Mucosa of gallbladder (tissue), 1 donor: ENCODE results near the gene SFRP5. TPM values are rescaled to one million over a fixed set of nuclear protein-coding genes. Genes with fewer than 3 reads are reported as not detected.

Experiments used
- DNase-seq: peaks from one replicate; pipeline ENCODE4 v3.0.0-alpha.2; 2020; ENCODE audit warnings: low spot score
- total RNA-seq: library from RNA; stranded (reverse); gene quantifications from one replicate; pipeline ENCODE4 v1.2.1, GENCODE V29; 2021
- donor health status: DM: no; HTN: no; CAD: no.

SFRP5 gene
- total RNA-seq, 1 donor from 2014 or later, result 584 TPM

DNA sequence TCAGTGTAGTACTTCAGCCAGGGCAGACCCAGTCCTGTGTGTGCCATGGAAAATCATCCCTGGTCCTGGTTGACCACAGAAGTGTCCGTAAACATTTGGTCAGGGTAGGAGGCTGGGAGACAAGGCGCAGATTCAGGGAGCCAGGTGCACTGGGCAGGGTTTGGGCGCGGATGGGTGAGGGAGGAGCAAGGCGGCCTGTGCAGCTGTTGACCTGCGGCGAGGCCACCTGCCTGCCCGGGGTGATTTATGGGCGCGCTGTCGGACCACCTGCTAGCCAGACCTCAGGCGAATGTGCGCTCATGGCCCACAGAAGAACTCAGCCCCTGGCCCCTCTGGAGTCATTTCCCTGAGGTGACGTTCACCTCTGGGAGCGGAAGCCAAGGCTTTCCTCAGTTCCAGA lies 6.6 kb downstream of the SFRP5 start:
- no peak for DNase-seq

DNA sequence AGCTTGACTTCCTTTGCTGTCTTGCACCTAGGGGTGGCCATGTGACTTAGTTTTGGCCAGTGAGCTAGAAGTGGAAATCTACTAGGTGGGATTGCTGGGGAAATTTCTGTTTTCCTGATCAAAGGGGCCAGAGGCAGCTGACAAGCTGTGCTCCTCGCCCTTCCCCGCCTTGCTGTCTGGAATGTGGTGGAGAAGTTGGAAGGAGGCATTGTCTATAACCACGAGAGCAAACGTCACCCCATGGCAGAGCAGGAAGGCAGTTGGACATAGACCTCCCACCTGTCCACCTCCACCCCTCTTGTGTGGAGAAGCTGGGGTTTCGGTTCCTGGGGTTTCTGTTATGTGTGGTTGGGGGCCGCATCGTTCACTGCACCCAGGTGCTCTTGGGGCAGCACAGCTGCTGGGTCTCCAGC lies 7.3 kb downstream of the SFRP5 start:
- no peak for DNase-seq

DNA sequence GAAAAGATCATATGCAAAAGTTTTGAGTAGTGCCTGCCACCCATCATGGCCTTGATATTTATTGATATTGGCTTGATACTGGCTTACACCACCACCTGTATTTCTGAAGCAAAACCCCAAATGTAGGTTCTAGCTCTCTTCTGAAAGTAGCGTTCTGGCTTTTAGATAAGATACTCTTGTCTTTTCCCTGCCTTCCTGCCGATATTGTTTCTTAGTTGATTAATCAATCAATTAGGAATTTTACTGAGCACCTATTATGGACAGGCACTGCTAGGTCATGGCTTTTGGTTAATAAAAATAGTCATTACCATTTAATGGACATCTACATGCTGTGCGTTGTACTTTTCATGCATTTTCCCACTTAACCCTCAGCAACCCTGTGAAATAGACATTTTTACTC lies 7.9 kb downstream of the SFRP5 start:
- no peak for DNase-seq

DNA sequence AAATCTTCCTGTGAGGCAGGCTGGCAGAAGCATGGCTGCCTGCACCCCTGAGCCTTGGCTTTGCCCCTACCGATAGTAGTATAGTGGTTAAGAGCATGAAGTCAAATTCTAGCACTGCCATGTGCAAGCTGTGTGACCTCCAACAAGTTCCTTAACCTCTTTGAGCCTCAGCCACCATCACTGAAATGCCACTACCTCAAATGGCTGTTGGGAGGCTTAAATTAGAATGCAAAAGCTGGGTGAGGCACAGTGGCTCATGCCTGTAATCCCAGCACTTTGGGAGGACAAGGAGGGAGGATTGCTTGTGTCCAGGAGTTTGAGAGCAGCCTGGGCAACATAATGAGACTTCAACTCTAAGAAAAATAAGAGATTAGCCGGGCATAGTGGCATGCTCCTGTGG lies 8.4 kb downstream of the SFRP5 start:
- no peak for DNase-seq

DNA sequence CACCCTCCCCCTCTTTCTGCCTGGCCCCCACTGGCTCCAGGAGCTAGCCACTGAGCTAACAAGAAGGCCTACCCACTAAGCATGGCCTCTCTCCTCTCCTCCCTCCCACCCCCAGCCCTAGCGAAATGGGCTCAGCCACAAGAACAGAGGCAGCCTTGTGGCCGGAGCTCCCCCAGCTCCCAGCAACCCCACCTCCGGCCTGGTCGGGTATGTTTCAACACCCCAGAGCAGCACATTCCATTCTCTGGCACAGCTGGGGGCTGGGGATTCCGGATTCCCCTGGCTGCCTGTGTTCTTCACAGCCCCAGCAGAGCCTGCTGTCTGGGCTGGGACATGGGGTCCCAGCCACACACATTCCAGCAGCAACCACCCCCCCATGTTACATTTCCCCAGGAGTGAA lies 9.0 kb downstream of the SFRP5 start:
- DNase-seq, result peak; percentile 37

DNA sequence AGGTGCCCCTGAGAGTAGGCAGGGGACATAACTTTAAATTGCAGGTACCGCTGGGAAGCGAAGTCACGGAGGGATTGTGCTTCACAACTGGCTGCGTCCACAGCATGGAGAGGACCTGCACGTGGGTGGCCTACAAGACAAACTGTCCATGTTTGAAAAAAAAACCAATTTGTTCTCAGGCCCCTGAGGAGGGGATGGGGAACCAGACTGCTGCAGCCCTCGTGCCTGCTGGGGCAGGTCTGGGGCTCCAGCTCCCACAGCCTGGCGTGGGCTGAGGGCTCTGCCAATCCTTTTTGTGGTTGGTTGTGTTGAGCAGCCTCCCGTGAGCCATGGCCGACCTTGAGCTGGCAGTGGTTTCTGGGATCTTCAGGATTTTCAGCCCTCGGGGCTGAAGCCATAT lies 9.7 kb downstream of the SFRP5 start:
- DNase-seq, result no peak

DNA sequence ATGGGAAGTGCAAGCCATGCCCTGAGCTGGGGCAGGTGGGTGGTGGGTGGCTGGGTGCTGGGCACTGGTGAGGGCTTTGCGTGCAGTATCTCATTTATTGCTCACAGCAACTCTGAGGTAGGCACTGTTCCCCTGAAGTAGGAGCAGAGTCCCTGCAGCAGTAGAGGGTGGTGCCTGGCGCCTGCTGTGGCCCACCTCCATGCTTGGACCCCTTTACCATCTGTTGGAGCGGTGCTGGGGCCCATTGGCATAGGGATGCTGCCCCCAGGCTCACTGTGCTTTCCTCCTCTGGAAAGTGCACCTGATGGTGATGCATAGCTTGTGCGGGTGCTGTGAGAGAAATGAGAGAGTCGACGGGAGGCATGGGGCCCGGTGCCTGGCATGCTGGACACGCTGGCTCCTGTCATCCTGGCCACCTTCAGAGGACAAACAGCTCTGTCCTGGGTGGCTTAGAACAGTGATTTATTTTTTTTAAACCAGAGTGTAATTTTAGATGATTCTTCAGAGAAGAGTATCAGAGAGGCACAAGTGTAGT lies 10.4 kb downstream of the SFRP5 start:
- no peak for DNase-seq

DNA sequence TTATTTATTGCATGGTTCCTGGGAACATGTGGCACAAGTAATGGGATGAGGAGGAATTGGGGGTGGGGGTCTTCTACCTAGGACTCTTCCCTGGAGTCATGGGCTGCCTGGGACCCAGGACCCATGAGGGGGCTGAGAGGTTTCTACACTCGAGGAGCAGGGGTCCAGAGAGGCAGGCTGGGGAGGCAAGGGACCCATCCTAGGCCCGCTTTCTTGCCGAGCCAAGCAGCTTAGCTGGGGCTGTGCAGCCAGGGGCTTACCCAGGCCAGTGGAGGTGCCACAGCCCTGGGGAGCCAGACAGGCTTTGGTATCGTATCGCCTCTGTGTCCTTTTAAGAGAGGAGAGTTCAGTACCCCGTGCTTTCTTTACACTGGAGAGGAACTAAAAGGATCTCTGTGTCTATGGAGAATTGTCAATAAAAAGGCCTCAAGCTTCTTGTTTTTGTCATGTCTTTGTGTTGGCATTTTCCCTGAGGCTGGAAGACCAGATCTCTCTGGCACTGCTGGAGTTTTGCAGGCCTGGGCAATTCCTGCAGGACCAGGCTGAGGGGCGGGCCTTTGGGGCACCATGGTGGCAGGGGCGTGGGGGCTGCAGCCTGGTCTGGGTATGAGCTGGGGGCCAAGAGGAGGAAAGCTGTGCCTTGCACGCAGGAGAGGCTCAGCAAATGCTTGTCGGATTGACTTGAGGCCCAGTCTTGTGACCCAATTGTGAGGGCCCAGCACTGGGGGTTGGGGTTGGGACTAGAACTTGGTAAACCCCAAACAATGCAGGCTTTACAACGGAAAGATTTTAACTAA lies 11.1 kb downstream of the SFRP5 start:
- no peak for DNase-seq

DNA sequence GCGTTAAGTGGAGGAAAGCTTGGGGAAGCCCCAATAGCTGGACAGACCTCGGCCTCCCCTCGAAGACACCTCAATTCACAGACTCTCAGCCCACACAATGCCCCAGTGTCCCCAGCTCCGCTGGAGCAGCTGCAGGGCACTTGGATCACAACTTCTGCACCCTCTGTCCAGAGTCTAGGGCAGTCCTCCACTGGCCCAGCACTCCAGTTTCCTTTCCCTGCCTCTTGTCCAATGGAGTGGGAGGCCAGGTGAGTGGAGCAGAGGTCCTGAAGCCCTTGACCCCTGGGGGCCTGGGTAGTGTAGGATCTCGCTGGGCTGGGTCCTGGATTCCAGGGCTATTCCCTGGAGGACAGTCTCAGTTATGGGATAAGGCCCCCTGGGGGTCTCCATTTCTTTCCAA lies 11.9 kb downstream of the SFRP5 start:
- DNase-seq, result no peak

DNA sequence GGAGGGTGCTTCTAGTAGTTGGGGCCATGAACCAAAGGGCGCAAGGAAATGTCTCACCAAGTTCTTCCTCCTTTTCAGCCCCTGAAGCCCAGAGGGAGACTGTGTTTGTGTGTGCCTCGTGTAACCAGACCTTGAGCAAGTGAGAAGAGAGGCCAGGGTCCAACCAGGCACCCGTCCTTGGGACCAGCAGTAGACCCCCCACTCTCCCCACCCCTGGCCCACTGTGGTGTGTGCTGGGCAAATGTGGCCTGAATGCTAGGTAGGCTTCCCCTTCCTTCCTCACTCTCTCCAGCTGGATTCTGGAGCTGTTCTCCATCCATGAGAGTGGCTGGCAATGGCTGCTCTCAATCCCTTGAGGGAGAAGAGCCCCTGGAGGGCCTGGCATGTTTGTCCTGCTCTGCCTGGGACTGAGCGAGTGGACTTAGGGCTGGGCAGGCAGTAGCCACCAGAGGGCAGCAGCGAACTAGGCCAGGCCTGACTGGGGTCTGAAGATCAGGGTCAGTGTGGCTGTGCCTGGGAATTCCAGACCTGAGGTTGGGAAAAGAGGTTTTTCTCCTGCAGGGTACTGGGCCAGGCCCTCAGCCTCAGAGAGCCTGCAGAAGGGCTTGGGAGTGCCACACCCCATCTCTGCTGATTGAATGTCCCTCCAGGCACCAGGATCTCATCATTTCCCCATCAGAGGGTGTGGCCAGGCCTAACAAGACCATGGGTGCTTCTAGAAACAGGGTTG lies 12.5 kb downstream of the SFRP5 start:
- DNase-seq, result no peak

DNA sequence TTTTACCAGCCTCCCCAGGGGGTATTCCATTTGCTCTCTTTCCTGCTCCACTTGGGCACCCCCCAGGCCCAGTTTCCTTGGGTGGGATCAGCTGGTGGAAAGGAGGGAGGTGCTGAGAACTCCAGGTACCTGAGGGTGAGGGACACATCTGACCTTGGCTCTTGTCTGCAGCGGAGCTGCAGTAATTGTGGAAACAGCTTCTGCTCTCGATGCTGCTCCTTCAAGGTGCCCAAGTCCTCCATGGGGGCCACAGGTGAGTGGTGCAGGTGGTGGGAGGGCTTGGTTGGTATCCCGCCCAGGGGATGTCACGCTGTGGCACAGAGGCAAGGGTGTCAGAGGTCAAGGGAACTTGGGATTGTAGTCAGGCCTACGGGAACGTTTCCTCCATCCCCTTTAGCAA lies 14.3 kb downstream of the SFRP5 start:
- no peak for DNase-seq

DNA sequence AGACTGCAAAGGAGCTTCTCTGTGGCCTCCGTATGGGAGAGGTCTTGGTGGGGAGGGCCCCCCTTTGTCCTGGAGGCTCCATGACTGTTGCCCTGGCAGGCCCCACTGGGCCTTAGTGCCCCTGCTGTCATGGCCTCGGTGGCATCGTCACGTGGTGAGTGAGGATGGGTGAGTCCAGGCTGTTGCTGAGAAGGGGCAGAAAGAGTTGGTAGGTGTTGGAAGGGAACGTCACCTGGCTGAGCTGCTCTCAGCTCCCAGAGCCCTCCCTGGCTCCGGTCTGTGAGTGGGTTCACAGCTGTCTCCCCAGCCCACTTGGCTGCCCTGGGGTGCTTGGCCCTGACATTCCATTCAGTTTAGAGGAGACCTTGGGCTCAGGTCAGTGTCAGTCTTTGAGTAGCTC lies 16.1 kb downstream of the SFRP5 start:
- no peak for DNase-seq

DNA sequence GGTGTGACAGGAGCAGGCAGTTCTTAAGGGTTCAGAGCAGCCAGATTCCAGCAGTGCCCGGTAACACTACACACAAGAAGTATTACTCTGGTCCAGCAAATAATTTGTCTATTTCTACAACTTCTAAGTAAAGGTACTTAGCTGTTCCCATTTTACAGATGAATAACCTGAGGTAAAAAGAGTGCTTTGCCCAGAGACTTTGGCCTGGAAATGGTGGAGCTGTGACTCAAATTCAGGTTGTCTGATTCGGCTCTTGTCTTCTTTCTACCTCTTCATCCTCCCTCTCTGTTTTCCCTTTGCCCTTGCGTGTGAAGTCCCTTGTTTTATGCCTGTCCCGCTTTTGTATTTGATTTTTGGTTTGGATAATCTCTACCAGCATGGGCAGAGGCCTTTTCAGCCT lies 17.1 kb downstream of the SFRP5 start:
- DNase-seq, result no peak

DNA sequence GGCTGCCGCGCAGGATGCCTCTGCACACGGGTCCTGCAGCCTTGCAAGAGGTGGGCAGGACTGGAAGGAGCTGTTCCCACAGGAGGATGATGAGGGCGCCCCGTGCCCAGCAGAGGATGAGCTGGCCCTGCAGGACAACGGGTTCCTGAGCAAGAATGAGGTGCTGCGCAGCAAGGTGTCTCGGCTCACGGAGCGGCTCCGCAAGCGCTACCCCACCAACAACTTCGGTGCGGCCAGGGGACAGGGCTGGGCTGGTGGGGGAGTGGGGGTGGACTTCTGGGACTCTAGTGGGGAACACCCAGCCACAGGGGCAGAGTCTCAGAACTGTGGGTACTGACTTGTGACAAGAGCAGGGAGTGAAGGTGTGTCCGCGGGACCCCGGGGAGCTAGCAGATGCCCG lies 18.8 kb downstream of the SFRP5 start:
- no peak for DNase-seq

DNA sequence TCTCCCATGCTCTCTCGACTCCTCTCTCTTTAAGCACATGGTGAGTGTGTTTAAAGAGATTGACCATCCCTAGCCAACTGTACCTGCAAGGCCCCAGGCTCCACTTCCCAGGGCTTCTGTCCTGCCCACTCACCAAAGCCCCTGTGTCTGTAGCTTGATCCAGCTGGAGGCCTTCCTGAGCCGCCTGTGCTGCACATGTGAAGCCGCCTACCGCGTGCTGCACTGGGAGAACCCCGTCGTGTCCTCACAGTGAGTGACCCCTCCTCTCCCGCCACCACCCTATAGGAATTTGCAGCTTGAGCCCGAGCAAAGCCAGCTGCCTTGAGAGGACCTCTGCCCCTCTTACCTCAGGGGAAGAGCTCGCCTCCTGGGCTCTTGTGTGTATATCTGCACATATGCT lies 23.7 kb downstream of the SFRP5 start:
- DNase-seq, result no peak

DNA sequence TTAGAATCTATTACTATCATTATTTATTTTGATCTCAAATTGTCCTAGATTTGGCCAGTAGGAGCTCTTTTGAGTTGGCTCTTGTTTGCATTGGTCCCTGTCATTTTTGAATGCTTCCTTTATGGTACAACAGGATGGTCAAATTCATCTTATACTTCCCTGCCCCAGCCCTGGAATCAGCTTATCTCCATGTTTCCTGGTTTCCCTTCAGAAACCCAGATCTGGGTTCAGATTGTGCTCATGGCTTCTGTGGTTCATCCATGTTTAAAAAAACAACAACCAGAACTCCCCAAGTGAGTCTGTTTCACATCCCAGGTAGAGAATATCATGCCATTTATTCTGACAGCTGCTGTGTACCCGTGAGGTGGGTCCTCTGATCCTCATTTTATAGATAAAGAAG lies 24.2 kb downstream of the SFRP5 start:
- DNase-seq, result no peak

DNA sequence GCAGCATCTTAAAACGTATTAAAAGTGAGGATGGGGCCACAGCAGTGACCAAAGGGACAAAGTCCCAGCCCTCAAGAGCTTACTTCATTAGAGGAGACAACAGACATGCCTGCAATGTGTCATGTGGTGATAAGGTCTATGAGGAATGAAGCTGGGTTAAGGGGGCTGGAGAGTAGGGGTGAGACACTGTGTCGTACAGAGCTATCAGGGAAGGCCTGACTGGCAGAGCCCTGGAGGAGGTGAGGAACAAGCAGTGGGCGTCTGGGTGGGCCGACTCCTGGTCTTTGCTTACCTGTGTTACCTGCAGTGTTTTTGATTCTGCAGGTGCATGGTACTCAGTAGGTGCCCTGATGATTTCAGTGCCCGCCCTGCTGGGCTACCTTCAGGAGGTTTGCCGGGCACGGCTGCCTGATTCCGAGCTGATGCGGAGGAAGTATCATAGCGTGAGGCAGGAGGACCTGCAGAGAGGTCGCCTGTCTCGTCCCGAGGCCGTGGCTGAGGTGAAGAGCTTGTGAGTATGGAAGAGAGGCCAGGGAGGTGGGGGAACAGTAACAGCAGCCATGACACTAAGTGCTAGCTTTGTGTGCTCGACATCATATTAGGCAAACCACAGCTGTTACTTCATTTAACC lies 27.3 kb downstream of the SFRP5 start:
- no peak for DNase-seq

DNA sequence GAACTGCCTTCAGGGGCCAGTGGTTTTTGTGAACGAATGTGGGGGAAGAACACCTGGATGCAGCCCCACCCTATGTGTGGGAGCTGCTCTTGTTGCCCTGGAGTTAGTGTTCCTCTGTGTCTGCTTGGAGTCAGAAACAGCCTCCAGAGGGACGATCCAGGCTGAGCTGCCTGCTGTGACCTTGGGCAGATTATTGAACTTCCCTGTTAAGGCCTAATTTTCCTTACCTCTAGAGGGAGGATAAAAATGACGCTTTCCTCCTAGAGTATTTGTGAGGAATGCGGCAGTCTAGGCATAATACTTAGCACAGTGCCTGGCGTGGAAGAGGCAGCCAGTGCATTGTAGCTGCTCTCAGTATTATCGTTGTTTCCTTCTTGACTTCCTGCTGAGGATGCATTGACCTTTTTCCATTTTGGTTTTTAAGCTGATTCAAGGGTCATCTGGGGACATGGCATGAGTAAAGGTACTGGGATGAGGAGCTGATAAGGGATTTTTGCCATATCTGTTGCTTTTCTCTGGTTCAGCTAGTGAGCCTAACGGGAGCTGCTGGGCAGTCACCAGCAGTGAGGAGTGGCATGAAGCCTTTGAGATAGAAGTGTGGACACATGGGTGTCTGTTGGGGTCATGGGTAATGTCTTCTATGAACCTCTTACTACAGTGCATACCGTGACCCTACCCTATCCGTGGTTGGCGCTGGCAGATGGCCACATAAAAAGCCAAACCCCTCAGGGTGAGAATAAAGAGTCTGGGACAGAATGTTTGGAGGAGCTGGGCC lies 28.4 kb downstream of the SFRP5 start:
- no peak for DNase-seq

DNA sequence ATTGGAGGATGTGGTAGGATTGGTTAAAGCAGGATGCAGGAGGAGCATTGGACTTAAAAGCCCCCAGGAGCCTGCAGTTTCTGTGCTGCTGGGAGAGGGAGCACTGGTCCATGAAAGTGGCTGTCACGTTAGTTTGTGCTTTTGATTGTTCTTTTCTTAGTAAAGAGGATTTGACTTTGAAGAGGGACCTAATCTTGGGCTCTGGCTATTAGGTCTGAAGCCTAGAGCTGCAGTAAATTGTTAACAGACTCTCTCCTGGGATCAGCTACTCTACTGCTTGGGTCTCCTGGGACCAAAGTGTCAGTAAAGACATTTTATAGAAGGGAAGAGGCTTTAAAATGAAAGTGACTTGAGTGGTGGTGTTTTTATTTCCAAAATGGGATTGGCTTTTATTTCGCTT lies 31.2 kb downstream of the SFRP5 start:
- no peak for DNase-seq

DNA sequence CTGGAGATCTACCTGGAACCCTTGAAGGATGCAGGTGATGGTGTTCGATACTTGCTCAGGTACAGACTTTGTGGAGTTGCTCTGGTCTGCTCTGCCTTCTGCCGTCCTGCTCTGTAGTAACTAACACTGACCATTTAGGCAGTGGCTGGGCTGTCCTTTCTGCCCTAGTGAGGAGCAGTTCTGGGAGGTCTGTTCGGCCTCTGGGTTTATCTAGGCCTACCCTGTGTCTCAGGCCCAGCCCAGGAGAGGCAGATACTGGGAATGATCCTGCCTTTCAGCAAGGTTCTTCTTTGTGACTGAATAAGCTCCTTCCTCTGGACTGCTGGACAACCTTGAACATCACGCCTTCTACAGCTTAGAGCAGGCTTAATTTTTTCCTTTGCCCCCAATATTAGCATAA lies 33.2 kb downstream of the SFRP5 start:
- DNase-seq, result no peak

DNA sequence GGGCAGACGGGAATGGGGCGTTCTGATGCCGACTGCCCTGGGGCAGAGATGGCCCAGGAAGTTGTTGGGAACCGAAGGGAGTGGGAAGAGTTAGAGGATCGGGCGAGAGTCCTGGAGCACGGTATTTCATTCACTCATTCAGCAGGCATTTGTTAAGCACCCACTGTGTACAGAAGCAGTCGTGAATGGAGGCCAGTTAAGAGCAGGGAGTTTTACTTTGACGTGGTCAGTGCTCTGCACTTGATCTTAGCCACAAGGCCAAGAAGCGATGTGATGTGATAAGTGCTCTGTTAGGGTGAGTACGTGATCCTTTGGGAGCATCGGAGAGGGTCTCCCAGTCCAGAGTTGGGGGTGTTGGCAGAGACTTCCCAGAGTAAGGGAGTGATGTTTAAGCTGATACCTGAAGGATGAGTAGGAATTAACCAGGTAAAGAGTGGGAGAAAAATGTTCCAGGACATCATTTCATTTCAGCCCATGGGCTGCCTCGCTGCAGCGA lies 34.0 kb downstream of the SFRP5 start:
- DNase-seq, result no peak
